GM15510 (cell line): ENCODE measurements around the gene RNF187.

Experiments
- POLR2A ChIP-seq: IDR thresholded peaks from 3 replicates; pipeline ENCODE4 v1.6.1; 2011; ENCODE audit warnings: borderline replicate concordance; ENCODE audit not compliant: insufficient read length; ENCODE audit errors: extremely low read depth

The RNF187 gene

DNA sequence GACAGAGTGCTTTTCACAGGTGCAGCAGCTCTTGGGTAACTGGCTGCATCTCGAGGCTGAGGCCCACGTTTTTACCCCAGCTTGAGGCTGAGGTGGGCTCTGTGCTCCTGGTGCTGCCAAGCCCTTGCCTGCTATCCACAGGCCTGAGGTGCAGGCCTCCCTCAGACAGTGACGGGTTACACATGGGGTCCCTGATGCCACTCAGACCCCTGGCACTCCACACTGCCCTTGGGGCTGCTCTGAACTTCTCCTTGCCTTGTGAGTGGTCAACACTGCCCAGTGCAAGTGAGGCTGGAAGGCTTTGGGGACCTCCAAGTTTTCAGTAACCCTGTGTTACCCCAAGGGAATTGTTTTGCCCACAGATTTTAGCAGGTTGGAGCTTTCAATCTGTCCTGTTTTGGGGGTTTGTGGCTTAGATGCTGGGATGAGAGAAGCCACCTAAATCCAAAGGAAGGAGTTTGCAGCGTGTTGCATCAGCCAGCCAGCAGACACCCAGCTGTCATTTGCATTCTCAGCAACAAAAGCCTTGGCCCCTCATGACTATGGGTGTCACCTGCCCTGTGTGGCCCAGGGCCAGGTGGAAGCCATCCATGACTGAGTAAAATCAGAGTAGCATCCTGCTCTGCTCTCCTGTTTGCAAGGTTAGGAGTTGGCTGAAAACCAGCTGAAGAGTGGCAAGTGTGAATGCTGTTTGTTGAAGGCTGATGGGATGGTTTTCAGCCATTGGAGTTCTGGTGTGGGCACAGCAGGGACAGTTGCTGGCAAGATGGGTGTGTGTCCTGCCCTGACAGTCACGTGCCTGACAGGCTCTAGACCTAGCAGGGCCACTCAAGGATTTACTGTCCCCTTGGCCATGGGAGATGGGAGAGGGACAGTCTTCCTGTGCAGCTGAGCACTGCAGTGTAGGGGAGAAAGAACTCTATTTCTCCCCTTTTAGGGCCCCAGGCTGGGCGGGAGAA, 3.2 kb downstream of the RNF187 start:
- TF ChIP-seq POLR2A: no peak

DNA sequence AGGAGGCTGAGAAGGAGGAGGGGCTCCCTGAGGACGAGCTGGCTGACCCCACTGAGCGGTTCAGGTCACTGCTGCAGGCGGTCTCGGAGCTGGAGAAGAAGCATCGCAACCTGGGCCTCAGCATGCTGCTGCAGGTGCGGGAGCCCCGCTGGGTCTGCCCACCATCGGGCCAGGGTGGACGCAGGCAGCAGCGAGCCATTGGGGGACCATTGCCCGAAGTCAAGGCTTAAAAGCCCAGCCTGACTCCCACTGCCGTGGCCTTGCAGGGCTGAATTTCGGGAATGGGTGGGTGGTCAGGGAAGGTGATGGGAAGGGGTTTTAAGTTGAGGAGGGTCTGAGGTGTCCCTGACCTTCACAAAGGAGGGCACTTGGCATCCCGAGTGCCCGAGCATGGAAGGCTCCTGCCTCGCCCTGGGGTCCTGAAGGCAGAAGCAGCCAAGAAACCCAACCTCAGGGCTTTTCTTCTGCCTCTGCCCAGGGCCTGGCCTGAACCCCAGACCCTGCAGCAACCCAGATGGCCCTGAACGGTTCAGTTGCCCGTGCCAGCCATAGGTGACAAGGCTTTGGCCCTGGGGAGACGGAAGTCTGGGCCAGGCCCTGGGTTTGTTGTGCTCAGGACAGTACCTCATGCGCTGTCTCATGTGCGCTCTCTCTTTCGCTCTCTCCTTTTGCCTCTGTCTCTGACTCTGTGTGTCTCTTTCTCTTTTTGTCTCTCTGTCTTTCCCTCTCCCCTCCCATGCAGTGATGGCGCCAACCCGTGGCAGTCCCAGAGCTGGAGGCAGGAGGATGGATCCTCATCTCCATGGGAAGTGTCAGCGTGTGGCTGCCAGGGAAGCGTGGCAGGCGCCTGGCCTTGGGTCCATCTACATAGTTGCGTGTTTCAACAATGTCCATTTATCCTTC, 6.2 kb downstream of the RNF187 start:
- no peak for TF ChIP-seq POLR2A

DNA sequence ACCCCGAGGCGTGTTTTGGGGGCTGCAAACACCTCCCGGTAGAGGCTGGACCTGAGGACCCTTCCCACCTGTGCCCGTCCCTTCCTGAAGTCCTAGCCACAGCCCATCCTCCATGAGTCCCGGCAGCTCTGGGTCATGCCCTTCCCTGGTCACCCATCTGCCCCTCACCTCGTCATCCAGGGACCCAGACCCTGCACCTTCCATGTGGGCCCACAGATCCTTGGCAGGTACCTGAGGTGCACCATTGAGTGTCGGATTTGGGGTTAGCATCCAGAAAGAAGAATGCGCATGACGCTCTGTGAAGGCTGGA, 6.8 kb downstream of the RNF187 start:
- no peak for TF ChIP-seq POLR2A

DNA sequence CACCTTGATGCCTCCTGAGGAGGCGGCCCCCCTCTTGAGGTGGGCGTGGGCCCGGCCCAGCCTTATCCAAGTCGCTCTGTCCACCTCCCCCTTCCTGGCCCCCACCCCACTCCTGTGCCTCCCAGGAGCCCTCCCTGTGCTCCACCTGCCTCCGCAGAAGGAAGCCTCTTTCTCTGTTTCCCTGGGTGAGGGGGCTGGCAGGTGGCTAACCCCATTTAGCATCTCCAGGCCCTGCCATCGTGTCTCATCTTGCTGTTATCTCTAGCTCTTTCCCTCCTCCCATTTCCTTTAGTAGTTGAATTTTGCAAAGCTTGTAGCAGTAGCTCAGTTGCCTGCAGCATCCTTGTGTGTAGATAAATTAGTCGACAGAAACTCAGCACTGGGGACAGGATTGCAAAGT, 7.2 kb downstream of the RNF187 start:
- TF ChIP-seq POLR2A: no peak

DNA sequence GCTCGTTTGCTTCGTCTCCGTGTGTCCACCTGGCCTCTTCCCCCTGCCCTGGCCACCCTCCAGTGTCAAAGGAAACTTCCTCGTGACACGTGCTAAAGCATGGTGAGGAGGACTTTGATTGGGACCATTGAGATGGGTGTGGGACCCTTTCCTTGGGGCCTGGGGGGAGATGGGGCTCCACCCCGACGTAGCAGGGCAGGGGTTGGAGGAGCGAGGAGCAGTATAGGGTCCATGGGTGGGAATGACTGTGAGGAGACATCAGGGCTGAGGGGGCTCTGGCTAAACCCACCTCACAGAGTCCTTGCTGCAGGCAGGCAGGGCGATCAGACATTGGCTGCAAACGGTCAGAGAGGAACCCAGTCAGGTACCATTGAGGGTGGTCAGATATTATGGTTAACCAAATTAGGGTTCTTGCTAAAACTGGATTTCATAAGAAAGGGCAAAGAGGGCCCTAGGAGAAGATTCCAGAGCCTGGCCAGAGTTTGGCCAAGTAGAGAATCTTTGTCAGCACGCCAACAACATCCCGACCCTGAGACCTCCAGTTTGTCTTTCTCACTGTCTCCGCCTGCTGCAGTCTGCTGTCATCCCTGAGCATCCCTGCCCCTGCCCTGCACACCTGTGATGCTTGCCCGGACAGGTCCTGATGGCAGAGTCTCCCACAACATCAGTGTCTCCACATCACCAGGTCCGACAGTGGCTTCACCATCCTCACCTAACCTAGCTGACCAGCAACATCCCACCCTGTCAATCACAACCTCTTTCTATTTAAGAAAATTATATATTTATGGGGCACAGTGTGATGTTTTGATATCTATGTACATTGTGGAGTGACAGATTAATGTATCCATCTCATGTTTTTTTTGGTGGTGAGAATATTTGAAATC, 8.0 kb downstream of the RNF187 start:
- TF ChIP-seq POLR2A: no peak

DNA sequence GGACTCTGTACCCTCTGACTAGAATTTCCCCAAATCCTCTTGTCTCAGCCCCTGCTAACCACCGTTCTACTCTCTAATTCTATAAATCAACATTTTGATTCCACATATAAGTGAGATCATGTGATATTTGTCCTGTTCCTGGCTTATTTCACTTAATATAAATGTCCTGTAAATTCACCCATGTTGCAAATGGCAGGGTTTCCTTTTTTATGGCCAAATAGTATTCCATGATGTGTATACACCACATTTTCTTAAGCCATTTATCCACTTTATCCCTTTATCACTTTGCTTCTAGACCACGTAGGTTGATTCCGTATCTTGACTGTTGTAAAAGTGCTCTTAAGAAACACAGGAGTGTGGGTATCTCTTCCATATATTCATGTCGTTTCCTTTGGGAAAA, 8.9 kb downstream of the RNF187 start:
- TF ChIP-seq POLR2A: no peak

DNA sequence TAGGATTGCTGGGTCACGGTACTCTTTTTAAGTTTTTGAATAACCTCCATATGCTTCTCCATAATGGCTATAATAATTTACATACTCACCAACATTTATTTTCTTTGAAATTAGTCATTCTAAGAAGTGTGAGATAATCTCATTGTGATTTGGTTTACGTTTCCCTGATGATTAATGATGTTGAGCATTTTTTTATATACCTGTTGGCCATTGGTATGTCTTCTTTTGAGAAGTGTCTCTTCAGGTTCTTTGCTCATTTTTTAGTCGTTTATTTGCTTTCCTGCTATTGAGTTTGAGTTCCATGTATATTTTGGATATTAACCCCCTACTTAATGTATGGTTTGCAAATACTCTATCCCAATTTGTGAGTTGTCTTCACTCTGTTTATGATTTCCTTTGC, 9.3 kb downstream of the RNF187 start:
- no peak for TF ChIP-seq POLR2A

DNA sequence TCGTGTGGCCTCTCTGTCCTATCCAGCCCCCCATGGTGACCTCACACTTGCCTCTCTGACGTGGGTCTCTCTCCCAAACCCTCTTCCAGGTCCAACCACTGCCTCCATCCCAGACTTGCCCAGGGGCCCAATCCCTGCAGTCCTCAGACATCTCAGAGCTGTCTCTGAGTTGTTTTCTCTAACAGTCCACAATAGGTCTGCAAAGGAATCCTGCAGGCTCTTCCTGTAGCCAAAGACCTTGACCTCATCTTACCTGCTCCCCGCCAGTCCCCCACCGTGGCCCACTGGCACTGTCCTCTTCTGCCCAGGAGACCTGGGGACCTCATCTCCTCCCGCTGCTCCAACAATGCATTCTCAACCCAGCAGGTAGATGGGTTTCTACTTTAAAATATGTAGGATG, 10.0 kb downstream of the RNF187 start:
- no peak for TF ChIP-seq POLR2A

DNA sequence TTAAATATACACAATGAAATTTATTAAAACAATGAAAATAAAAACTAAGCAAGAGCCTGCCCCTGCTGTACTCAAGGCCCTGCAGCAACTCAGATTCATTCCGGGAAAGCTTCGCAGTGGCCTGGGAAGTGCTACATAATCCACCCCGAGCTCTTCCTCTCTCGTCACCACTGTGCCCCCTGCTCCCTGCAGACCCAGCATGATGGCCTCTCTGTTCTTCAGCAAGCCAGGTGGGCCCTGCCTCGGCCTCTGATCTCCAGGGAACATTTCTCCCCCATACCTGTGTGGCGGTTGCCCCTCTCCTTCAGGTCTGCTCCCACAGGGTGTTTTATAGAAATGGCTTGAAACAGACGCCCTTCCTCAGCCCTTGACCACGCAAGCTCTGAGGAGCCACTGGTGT, 10.6 kb downstream of the RNF187 start:
- no peak for TF ChIP-seq POLR2A

DNA sequence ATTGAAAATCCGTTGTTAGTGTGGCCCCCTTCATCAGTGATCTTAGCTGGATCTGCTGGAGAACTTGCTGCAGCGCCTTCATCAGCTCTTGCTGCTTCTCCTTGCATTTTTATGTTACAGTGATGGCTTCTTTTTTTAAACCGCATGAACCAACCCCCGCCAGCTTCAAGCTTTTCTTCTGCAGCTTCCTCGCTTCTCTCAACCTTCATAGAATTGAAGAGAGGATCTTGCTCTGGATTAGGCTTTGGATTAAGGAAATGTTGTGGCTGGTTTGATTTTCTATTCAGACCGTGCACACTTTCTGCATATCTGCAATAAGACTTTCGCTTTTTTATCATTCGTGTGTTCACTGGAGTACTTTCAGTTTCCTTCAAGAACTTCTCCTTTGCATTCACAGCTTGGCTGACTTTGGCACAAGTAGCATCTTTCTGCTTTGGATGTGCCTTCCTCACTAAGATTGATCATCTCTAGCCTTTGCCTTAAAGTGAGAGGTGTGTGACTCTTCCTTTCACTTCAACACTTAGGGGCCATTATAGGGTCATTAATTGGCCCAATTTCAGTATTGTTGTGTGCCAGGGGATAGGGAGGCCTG, 13.1 kb downstream of the RNF187 start:
- no peak for TF ChIP-seq POLR2A

DNA sequence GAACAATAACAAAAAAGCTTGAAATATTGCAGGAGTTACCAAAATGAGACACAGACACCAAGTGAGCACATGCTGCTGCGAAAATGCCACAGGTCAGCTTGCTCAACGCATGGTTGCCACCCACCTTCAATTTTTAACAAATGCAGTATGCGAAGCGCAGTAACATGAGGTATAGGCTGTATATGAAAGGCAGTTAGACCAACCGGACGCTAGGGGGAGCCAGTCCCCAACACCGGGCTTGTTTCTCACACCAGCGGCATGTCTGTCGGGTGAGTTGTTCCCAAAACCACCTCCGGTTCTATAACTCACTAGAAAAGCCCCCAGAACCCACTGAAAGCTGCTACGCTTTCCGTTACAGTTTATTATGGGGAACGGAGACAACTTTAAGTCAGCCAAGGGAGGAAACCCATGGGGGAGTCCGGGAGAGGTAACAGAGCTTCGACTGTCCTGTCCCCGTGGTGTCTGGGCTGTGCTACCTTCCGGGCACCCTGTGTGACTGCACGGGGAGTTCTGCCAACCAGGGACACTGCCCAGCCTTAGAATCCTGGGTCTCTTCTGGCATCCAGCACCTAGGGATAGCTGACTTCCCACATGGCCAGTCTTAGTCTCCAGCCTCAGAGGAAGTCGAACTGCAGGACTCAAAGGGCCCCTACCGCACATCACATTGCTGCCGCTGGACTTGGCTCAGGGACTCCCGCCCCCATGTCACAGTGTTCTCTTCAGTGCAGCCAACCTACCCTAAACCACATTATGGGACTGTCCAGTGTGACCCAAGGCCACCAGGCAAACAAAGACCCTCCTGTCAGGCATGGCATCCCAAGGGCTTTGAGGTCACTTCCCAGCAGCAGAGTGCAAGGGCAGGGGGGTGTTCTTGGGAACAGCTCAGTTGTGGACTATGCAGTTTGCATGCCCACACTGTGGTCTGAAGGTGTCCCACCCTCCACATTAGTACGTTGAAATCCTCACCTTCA, 14.0 kb downstream of the RNF187 start:
- no peak for TF ChIP-seq POLR2A

DNA sequence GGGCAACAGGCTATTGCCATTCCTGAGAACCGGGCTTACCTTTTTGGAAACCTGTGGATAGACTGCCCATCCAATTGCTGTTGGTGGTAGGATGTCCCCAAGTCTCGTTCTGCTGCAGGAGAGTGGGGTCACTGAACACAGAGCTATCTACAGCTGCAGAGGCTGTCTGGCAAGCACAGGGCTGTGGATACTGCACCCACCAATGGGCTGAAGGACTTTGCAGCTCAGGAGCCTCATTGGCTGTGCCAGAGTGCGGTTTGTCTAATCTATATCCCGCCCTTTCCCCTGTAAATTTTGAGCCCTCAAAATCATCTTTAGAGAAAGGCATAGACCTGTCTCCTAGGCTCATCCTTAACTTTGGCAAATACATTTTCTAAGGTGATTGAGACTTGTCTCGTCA, 15.3 kb downstream of the RNF187 start:
- no peak for TF ChIP-seq POLR2A

DNA sequence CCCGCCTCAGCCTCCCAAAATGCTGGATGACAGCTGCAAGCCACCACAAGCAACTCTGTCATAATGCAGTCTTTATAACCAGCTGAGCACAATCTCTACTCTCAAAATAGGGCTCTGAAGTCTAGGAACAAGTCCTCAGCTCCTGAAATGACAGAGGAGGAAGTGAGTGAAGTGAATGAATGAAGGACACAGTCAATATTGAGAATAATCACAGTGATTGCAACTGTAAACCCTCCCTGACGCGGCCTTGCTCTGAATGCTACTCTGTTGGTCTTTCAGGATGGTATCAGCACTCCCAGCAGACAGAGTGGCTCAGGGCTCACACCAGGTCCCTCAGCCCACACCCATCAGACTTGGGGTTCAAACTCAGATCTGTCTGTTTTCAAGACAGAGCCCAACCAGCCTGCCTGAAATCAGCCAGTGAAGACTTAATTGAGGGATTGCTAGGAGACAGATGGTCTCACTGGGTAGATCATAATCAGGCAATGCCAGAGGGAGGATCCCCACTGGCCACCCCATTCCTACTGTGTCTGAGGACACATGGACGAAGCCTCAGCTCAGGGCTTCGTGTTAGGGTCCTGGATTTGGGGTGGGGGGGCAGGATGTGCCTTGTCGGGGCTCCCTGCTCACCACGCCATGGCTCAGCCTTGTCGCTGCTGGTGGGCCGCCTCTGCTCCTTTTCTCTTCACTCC, 20.9 kb downstream of the RNF187 start:
- no peak for TF ChIP-seq POLR2A
